ENCODE results near the gene RFTN1. TPM values are rescaled to one million over a fixed set of nuclear protein-coding genes. Genes with fewer than 3 reads are reported as not detected.
A peak's percentile ranks its signal among the peaks of the same experiment; 100 is the strongest.

The RFTN1 gene
- total and polyA plus RNA-seq, 9 of the 15 experiments (the other 6 are each of a cell fraction or from before 2014, with no cell fraction given) = 0.08 to 0.51 (median 0.11) TPM; not detected in 6

DNA sequence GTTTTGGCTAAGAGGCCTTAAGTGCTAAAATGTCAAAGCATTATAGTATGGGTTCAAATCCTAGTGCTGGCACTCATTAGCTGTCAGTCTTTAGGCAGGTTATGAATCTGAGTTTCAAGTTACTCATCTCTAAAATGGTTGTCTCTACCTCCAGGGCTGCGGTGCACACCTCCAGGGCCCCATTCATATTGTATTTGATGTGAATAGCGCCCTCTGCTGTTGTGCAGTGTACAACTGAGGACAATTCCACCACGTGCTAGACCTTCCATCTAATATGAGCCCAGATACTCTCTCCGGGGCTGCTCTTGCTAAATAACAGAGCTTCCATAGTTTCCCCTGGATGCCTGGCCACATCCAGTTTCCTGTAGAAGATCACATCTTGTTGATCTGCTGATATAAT, 194.2 kb downstream of the RFTN1 start (continued):
- no peak for TF ChIP-seq ZBTB9 (CRISPR knock-in tag; IDR thresholded peaks at IDR 0.05)
- TF ChIP-seq MAFK (IDR thresholded peaks at IDR 0.05; ENCODE audit: low read length) = no peak
- TF ChIP-seq MBD2 (IDR thresholded peaks at IDR 0.05; ENCODE audit: borderline replicate concordance, low read depth) = no peak
- no peak for TF ChIP-seq CBFB (CRISPR knock-in tag; IDR thresholded peaks at IDR 0.05)
- no peak for TF ChIP-seq RBM22 (IDR thresholded peaks at IDR 0.05; ENCODE audit: low read depth, low read length, poor library complexity, severe bottlenecking)
- 0 out of 2 replicates have a peak, but pooled peaks have one; percentile 22 for TF ChIP-seq CREM (IDR thresholded peaks at IDR 0.05; ENCODE audit: low read depth)
- TF ChIP-seq ZNF583 (CRISPR knock-in tag; IDR thresholded peaks at IDR 0.05) = no peak
- peak; percentile 44; the same call in 1 of the 2 replicates for TF ChIP-seq RAD51 (IDR thresholded peaks at IDR 0.05; ENCODE audit: borderline replicate concordance, low read depth)
- 0 out of 2 replicates have a peak, but pooled peaks have one; percentile 35 for TF ChIP-seq CXXC5 (CRISPR knock-in tag; IDR thresholded peaks at IDR 0.05)
- no peak for TF ChIP-seq SAP30 (IDR thresholded peaks at IDR 0.05; ENCODE audit: borderline replicate concordance, insufficient read depth, low read depth, low read length, poor library complexity, severe bottlenecking)
- peak; percentile 13; the same call in 1 of the 2 replicates for TF ChIP-seq HCFC1 (IDR thresholded peaks at IDR 0.05; ENCODE audit: low read depth, low read length)
- no peak for TF ChIP-seq RNF2 (IDR thresholded peaks at IDR 0.05)
- no peak for TF ChIP-seq COPS2 (conservative IDR thresholded peaks at IDR 0.05)
- TF ChIP-seq PML (IDR thresholded peaks at IDR 0.05; ENCODE audit: low read length) = peak; percentile 37; the same call in 1 of the 2 replicates
- TF ChIP-seq MAZ (CRISPR knock-in tag; conservative IDR thresholded peaks at IDR 0.05 in 1 of 2, IDR thresholded peaks at IDR 0.05 in 1 of 2) = peak in 1 of 2 experiments; percentile 42; a peak in 1 of 4 replicates
- TF ChIP-seq ZNF324 (CRISPR knock-in tag; IDR thresholded peaks at IDR 0.05) = no peak
- TF ChIP-seq HDAC8 (tag; IDR thresholded peaks at IDR 0.05) = no peak
- peak; percentile 59; the same call in 1 of the 2 replicates for TF ChIP-seq MAX (CRISPR knock-in tag; IDR thresholded peaks at IDR 0.05)
- no peak for TF ChIP-seq NR2C1 (IDR thresholded peaks at IDR 0.05)
- no peak for TF ChIP-seq NR2C1 (tag; IDR thresholded peaks at IDR 0.05)
- no peak for TF ChIP-seq ZNF696 (CRISPR knock-in tag; conservative IDR thresholded peaks at IDR 0.05)
- TF ChIP-seq USF2 (CRISPR knock-in tag; IDR thresholded peaks at IDR 0.05) = 0 out of 2 replicates have a peak, but pooled peaks have one; percentile 14
- TF ChIP-seq ZNF695 (CRISPR knock-in tag; IDR thresholded peaks at IDR 0.05) = no peak
- TF ChIP-seq, protein P1, sequence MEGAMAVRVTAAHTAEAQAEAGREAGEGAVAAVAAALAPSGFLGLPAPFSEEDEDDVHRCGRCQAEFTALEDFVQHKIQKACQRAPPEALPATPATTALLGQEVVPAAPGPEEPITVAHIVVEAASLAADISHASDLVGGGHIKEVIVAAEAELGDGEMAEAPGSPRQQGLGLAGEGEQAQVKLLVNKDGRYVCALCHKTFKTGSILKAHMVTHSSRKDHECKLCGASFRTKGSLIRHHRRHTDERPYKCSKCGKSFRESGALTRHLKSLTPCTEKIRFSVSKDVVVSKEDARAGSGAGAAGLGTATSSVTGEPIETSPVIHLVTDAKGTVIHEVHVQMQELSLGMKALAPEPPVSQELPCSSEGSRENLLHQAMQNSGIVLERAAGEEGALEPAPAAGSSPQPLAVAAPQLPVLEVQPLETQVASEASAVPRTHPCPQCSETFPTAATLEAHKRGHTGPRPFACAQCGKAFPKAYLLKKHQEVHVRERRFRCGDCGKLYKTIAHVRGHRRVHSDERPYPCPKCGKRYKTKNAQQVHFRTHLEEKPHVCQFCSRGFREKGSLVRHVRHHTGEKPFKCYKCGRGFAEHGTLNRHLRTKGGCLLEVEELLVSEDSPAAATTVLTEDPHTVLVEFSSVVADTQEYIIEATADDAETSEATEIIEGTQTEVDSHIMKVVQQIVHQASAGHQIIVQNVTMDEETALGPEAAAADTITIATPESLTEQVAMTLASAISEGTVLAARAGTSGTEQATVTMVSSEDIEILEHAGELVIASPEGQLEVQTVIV (CRISPR knock-in tag; IDR thresholded peaks at IDR 0.05; ENCODE audit: borderline replicate concordance) = no peak
- TF ChIP-seq, protein P2, sequence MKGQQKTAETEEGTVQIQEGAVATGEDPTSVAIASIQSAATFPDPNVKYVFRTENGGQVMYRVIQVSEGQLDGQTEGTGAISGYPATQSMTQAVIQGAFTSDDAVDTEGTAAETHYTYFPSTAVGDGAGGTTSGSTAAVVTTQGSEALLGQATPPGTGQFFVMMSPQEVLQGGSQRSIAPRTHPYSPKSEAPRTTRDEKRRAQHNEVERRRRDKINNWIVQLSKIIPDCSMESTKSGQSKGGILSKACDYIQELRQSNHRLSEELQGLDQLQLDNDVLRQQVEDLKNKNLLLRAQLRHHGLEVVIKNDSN (CRISPR knock-in tag; IDR thresholded peaks at IDR 0.05) = peak; percentile 30; the same call in 1 of the 2 replicates
